SK-N-SH (cell line): ENCODE results near the gene MAST4. TPM values are rescaled to one million over a fixed set of nuclear protein-coding genes. Genes with fewer than 3 reads are reported as not detected.

ENCODE experiments used
- CTCF ChIA-PET: fragments of 300-600, 350-600 bp; formaldehyde crosslinking; extraction: SDS; loops from one replicate; lab custom pipeline; 2021; lab: Yijun Ruan, JAX
- POLR2A ChIA-PET: fragments of 350-600 bp; sonication (Branson Sonifier 250); formaldehyde crosslinking; extraction: SDS; loops from one replicate; lab custom pipeline; 2020; ENCODE audit warnings: antibody characterized with exemption, inconsistent platforms; lab: Yijun Ruan, JAX
- DNase-seq: peaks from one replicate; pipeline ENCODE4 v3.0.0; 2012
- H2AFZ ChIP-seq: fragments of 200-600 bp; sonication (generic); 2 replicates; pipeline ENCODE4 v1.8.1; 2016; ENCODE audit warnings: antibody characterized with exemption, mild to moderate bottlenecking, low read depth
- H3F3A ChIP-seq: fragments of 200-600 bp; sonication (generic); replicated peaks from 2 replicates; pipeline ENCODE3; 2016; ENCODE audit warnings: antibody characterized with exemption, mild to moderate bottlenecking; ENCODE audit not compliant: insufficient read depth
- H3K27ac ChIP-seq, 2 experiments: fragments of 200-500 bp in 1 of 2; fragments of 200-600 bp in 1 of 2; sonication (Bioruptor generic) in 1 of 2; sonication (generic), shearing (Covaris generic) in 1 of 2; 2 replicates each; pipeline versions ENCODE4 v1.5.1 to v1.6.1; 2014 to 2016; ENCODE audit warnings: low read depth in 2 of 2, inconsistent platforms in 1 of 2, low read length in 1 of 2, mild to moderate bottlenecking in 1 of 2, mixed read lengths in 1 of 2
- H3K27me3 ChIP-seq: fragments of 200-600 bp; sonication (generic), shearing (Covaris generic); 2 replicates; pipeline ENCODE4 v1.6.1; 2016; ENCODE audit warnings: mixed run types; ENCODE audit not compliant: insufficient read depth
- H3K36me3 ChIP-seq, 2 experiments: fragments of 200-500 bp in 1 of 2; fragments of 200-600 bp in 1 of 2; sonication (Bioruptor generic) in 1 of 2; sonication (generic) in 1 of 2; replicated peaks in 1 of 2; 2 replicates each; pipeline versions ENCODE3 to v1.5.1; 2014 to 2016; ENCODE audit warnings: low read length in 1 of 2, mild to moderate bottlenecking in 1 of 2; ENCODE audit not compliant: insufficient read depth in 2 of 2, control insufficient read depth in 1 of 2
- H3K4me1 ChIP-seq, 2 experiments: fragments of 200-500 bp in 1 of 2; fragments of 200-600 bp in 1 of 2; sonication (Bioruptor generic) in 1 of 2; sonication (generic), shearing (Covaris generic) in 1 of 2; 2 replicates each; pipeline versions ENCODE4 v1.5.1 to v1.6.1; 2014 to 2016; ENCODE audit warnings: low read depth in 1 of 2, low read length in 1 of 2, mixed run types in 1 of 2; ENCODE audit not compliant: insufficient read depth in 2 of 2, control insufficient read depth in 1 of 2
- H3K4me2 ChIP-seq: fragments of 200-600 bp; sonication (generic), shearing (Covaris generic); 2 replicates; pipeline ENCODE4 v1.6.1; 2017; ENCODE audit warnings: mixed run types
- H3K4me3 ChIP-seq, 2 experiments: fragments of 200-500 bp in 1 of 2; fragments of 200-600 bp in 1 of 2; sonication (Bioruptor generic) in 1 of 2; sonication (generic), shearing (Covaris generic) in 1 of 2; 2 replicates each; pipeline versions ENCODE4 v1.5.1 to v1.8.1; 2014 to 2016; ENCODE audit warnings: low read depth in 2 of 2, inconsistent platforms in 1 of 2, low read length in 1 of 2, mild to moderate bottlenecking in 1 of 2, mixed read lengths in 1 of 2, moderate library complexity in 1 of 2
- H3K79me2 ChIP-seq: fragments of 200-600 bp; sonication (generic); 2 replicates; pipeline ENCODE4 v1.8.1; 2017; ENCODE audit warnings: mild to moderate bottlenecking; ENCODE audit not compliant: insufficient read depth
- H3K9ac ChIP-seq: fragments of 200-600 bp; sonication (generic); 2 replicates; pipeline ENCODE4 v1.6.1; 2017; ENCODE audit warnings: mixed run types
- H3K9me2 ChIP-seq: fragments of 200-600 bp; sonication (generic); 2 replicates; pipeline ENCODE4 v1.6.1; 2017; ENCODE audit warnings: mixed run types
- H3K9me3 ChIP-seq: fragments of 200-600 bp; sonication (generic); 2 replicates; pipeline ENCODE4 v1.6.1; 2017; ENCODE audit warnings: mixed run types, mild to moderate bottlenecking, moderate library complexity
- H4K20me1 ChIP-seq: fragments of 200-600 bp; sonication (generic); 2 replicates; pipeline ENCODE4 v1.6.1; 2017; ENCODE audit warnings: mild to moderate bottlenecking, mixed run types; ENCODE audit not compliant: insufficient read depth
- ELF1 ChIP-seq: IDR thresholded peaks from 2 replicates; pipeline ENCODE4 v1.4.0; 2012
- EZH2phosphoT487 ChIP-seq: fragments of 200-600 bp; sonication (generic); IDR thresholded peaks from 2 replicates; pipeline ENCODE4 v1.6.1; 2017; ENCODE audit warnings: low read depth, mixed run types, mild to moderate bottlenecking, antibody characterized with exemption, moderate library complexity, borderline replicate concordance
- FOXM1 ChIP-seq: IDR thresholded peaks from 2 replicates; pipeline ENCODE4 v1.4.0; 2012; ENCODE audit warnings: low read depth, mild to moderate bottlenecking
- GATA2 ChIP-seq: sonication (generic); formaldehyde crosslinking; IDR thresholded peaks from 2 replicates; pipeline ENCODE4 v1.5.0; 2020; ENCODE audit warnings: mild to moderate bottlenecking, missing genetic modification reagents
- IRF3 ChIP-seq: fragments of 150-350 bp; IDR thresholded peaks from 2 replicates; pipeline ENCODE4 v1.6.1; 2016; ENCODE audit warnings: mild to moderate bottlenecking, low read depth, low read length
- MXI1 ChIP-seq: IDR thresholded peaks from 2 replicates; pipeline ENCODE4 v1.6.1; 2012; ENCODE audit warnings: mild to moderate bottlenecking, low read depth, low read length, improper control_type of control experiment
- POLR2AphosphoS5 ChIP-seq: IDR thresholded peaks from 2 replicates; pipeline ENCODE4 v1.6.1; 2012; ENCODE audit warnings: low read depth, low read length
- RCOR1 ChIP-seq: fragments of 150-350 bp; IDR thresholded peaks from 2 replicates; pipeline ENCODE4 v1.6.1; 2017; ENCODE audit warnings: antibody characterized with exemption, low read length
- RXRA ChIP-seq: IDR thresholded peaks from 2 replicates; pipeline ENCODE4 v1.4.0; 2012; ENCODE audit warnings: low read depth, mild to moderate bottlenecking, borderline replicate concordance
- SIN3A ChIP-seq: IDR thresholded peaks from 2 replicates; pipeline ENCODE4 v1.6.1; 2012; ENCODE audit warnings: low read depth, mild to moderate bottlenecking, low read length, moderate library complexity, borderline replicate concordance
- SMC3 ChIP-seq: IDR thresholded peaks from 2 replicates; pipeline ENCODE4 v1.6.1; 2012; ENCODE audit warnings: low read depth, low read length, improper control_type of control experiment
- TEAD4 ChIP-seq: IDR thresholded peaks from 2 replicates; pipeline ENCODE4 v1.4.0; 2012; ENCODE audit warnings: mild to moderate bottlenecking, borderline replicate concordance; ENCODE audit not compliant: insufficient read depth
- USF2 ChIP-seq: fragments of 150-350 bp; IDR thresholded peaks from 2 replicates; pipeline ENCODE4 v1.6.1; 2017; ENCODE audit warnings: antibody characterized with exemption, low read length, low read depth, borderline replicate concordance
- YY1 ChIP-seq: IDR thresholded peaks from 2 replicates; pipeline ENCODE4 v1.4.0; 2012; ENCODE audit warnings: low read depth, mild to moderate bottlenecking
- ZBTB33 ChIP-seq: IDR thresholded peaks from 2 replicates; pipeline ENCODE4 v1.4.0; 2012; ENCODE audit warnings: low read depth, borderline replicate concordance
- WGBS: methylation state at CpG from one replicate; pipeline ENCODE4 v1.1.6; 2017; ENCODE audit warnings: low lambda C conversion rate; 5-methylcytosine and 5-hydroxymethylcytosine counted together
- polyA plus RNA-seq, 3 experiments: library from polyadenylated mRNA; depleted of rRNA; stranded (reverse); fragments of >200 nt; gene quantifications; 2 replicates each; pipeline ENCODE4 v1.2.3, GENCODE V29; 2012

The MAST4 gene
- polyA plus RNA-seq, 1 of the 3 experiments (the other 2 are of a cell fraction): 2.2 TPM

- TF ChIP-seq RXRA (no peak), GATA2 (CRISPR knock-in tag) (no peak), POLR2AphosphoS5 (no peak), TEAD4 (no peak), EZH2phosphoT487 (no peak), YY1 (no peak), SIN3A (no peak), IRF3 (no peak), ZBTB33 (no peak), SMC3 (no peak), ELF1 (no peak)
- H3K27ac ChIP-seq: no peak overlapping the region
- H2AFZ ChIP-seq: no peak overlapping the region
- H3K9ac ChIP-seq: no peak overlapping the region
- WGBS: 70% methylated on average over 6 of the region's 6 CpGs
- no peaks in the 10 kb centered on the region for H4K20me1 ChIP-seq
- no peaks in the 10 kb centered on the region for H3K4me1 ChIP-seq
- no peaks in the 10 kb centered on the region for H3K9me2 ChIP-seq
- CTCF ChIA-PET: no interaction called here
- H3F3A ChIP-seq: no peaks in the 10 kb centered on the region
- H3K4me3 ChIP-seq: no peak overlapping the region
- no peaks in the 10 kb centered on the region for H3K36me3 ChIP-seq
- H3K9me3 ChIP-seq: no peaks in the 10 kb centered on the region
- DNase-seq: no peak
- H3K4me2 ChIP-seq: no peak overlapping the region
- POLR2A ChIA-PET: no interaction called here
- H3K27me3 ChIP-seq: no peaks in the 10 kb centered on the region
- no peaks in the 10 kb centered on the region for H3K79me2 ChIP-seq
Observed at GRCh38 chr5:66876266-66876807, 280.1 kb downstream of the MAST4 start.

GRCh38 chr5:66877843-66878242, 281.6 kb downstream of the MAST4 start:
- no peaks in the 10 kb centered on the region for H3K9me2 ChIP-seq
- no peaks in the 10 kb centered on the region for H3K27me3 ChIP-seq
- H3K79me2 ChIP-seq: no peaks in the 10 kb centered on the region
- POLR2A ChIA-PET: no interaction called here
- no peak overlapping the region for H3K27ac ChIP-seq
- H3K4me1 ChIP-seq: 0 out of 4 replicates have a peak, but pooled peaks cover 0 to 4% of the 10 kb centered on the region in 2 experiments
- no peak overlapping the region for H3K9ac ChIP-seq
- no peak for DNase-seq
- no peaks in the 10 kb centered on the region for H4K20me1 ChIP-seq
- TF ChIP-seq USF2: no peak
- TF ChIP-seq RCOR1: no peak
- TF ChIP-seq MXI1: no peak
- TF ChIP-seq FOXM1: no peak
- TF ChIP-seq, all 33 proteins: peak for 0
- H2AFZ ChIP-seq: no peak overlapping the region
- CTCF ChIA-PET: no interaction called here
- H3K4me2 ChIP-seq: no peak overlapping the region
- no peaks in the 10 kb centered on the region for H3K36me3 ChIP-seq
- no peak overlapping the region for H3K4me3 ChIP-seq
- no peaks in the 10 kb centered on the region for H3K9me3 ChIP-seq
- 50% methylated on average over 3 of the region's 3 CpGs for WGBS
- no peaks in the 10 kb centered on the region for H3F3A ChIP-seq
